Brain microvascular endothelial cell (primary cell): ENCODE measurements around the gene MYLK4.

Experiments
- DNase-seq: peaks from one replicate; pipeline ENCODE4 v3.0.0-alpha.2; 2020
- H3K27ac ChIP-seq: fragments of 250-450 bp; sonication (Bioruptor Pico); 2 replicates; pipeline ENCODE4 v1.5.1; 2020; ENCODE audit warnings: mild to moderate bottlenecking, moderate library complexity
- H3K27me3 ChIP-seq: fragments of 250-450 bp; sonication (Bioruptor Pico); replicated peaks from 2 replicates; pipeline ENCODE4 v1.5.1; 2020; ENCODE audit warnings: mild to moderate bottlenecking
- H3K36me3 ChIP-seq: fragments of 250-450 bp; sonication (Bioruptor Pico); replicated peaks from 2 replicates; pipeline ENCODE4 v1.5.1; 2020; ENCODE audit warnings: mild to moderate bottlenecking
- H3K4me3 ChIP-seq: 2 replicates; pipeline ENCODE4 v1.5.1; 2011; ENCODE audit warnings: low read depth, mild to moderate bottlenecking, control low read depth, low read length, moderate library complexity
- CTCF ChIP-seq: IDR thresholded peaks from 2 replicates; pipeline ENCODE4 v1.5.1; 2011; ENCODE audit warnings: low read depth, mild to moderate bottlenecking, moderate library complexity, low read length, control low read depth, inconsistent platforms; ENCODE audit errors: missing control alignments
- in situ Hi-C: cut with HindIII; loops from 2 replicates; pipeline ENCODE4 v1.10.0; 2017; ENCODE audit warnings: low sequenced_read_pairs, low pct_ligation_motif_present

The MYLK4 gene

GRCh38 chr6:2674857-2675256 lies 75.9 kb downstream of the MYLK4 start:
- Histone ChIP-seq H3K4me3 (no peak overlapping the region), H3K27me3 (no peaks in the 10 kb centered on the region), H3K27ac (no peak overlapping the region), H3K36me3 (no peaks in the 10 kb centered on the region)
- no peak for DNase-seq
- TF ChIP-seq CTCF = no peak
- in situ Hi-C loops = no loop called here

- Histone ChIP-seq H3K27me3 (no peaks in the 10 kb centered on the region), H3K27ac (no peak overlapping the region), H3K4me3 (no peak overlapping the region), H3K36me3 (no peaks in the 10 kb centered on the region)
- no peak for TF ChIP-seq CTCF
- in situ Hi-C loops = no loop called here
- no peak for DNase-seq
These were observed 81.5 kb downstream of the MYLK4 start for GRCh38 chr6:2669067-2669700.

- H3K27ac ChIP-seq = no peak overlapping the region
- H3K4me3 ChIP-seq = no peak overlapping the region
- H3K27me3 ChIP-seq = no peaks in the 10 kb centered on the region
- no peaks in the 10 kb centered on the region for H3K36me3 ChIP-seq
- no peak for TF ChIP-seq CTCF
- in situ Hi-C loops = no loop called here
- DNase-seq = no peak
These were observed 83.1 kb downstream of the MYLK4 start for GRCh38 chr6:2667617-2668016.

- no peaks in the 10 kb centered on the region for H3K27me3 ChIP-seq
- no peak for DNase-seq
- no peaks in the 10 kb centered on the region for H3K36me3 ChIP-seq
- H3K27ac ChIP-seq = no peak overlapping the region
- H3K4me3 ChIP-seq = no peak overlapping the region
- TF ChIP-seq CTCF = no peak
- in situ Hi-C loops = no loop called here
These were observed 83.7 kb downstream of the MYLK4 start for GRCh38 chr6:2666906-2667575.

GRCh38 chr6:2665146-2666070 lies 85.3 kb downstream of the MYLK4 start:
- peak; percentile 17 for DNase-seq
- Histone ChIP-seq H3K27ac (no peak overlapping the region), H3K36me3 (no peaks in the 10 kb centered on the region), H3K27me3 (no peaks in the 10 kb centered on the region), H3K4me3 (no peak overlapping the region)
- no peak for TF ChIP-seq CTCF
- in situ Hi-C loops = no loop called here
